HPDE6-E6E7 (cell line): ENCODE data around the gene ZNF664.

Experiments used
- DNase-seq: peaks from one replicate; pipeline ENCODE4 v3.0.0; 2011; ENCODE audit warnings: missing footprints; ENCODE audit errors: extremely low spot score

The ZNF664 gene

GRCh38 chr12:123990511-123990910 lies 17.5 kb downstream of the ZNF664 start:
- no peak for DNase-seq

- DNase-seq = no peak
These were observed 18.4 kb downstream of the ZNF664 start for GRCh38 chr12:123991372-123991951.

DNA sequence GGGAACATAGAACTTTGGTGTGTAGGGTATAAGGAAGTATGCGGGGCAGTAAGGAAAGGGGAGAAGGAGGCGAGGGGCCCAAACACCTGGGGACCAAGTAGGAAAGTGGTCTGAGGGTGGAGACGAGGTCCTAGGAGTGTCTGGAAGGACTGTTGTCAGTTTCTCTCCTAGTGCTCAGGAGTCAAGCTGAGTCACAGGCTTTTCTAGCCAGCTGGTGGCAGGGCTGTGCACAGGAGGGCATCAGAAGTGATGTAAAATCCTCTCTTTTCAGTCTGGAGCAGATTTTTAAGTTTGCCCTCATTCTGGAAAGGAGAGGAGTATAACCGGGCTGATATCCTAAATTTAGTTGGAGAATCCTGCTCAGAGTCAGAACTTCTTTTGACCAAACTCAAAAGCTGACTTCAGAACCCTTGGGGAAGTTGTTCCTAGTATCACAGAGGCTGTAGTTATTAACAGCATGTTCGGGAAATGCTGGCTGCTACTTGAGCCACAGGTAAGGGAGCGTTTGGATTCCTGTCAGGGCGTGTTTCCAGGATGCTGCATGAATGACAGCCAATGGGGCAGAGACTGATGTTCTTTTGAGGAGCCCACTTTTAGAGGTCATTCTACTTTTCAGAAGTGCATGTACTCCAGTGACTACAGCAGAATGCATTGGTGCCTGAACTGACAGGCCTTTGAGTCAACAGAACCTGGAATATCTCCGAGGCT lies 19.3 kb downstream of the ZNF664 start:
- no peak for DNase-seq

- no peak for DNase-seq
These were observed 22.2 kb downstream of the ZNF664 start for GRCh38 chr12:123995023-123995748.

DNA sequence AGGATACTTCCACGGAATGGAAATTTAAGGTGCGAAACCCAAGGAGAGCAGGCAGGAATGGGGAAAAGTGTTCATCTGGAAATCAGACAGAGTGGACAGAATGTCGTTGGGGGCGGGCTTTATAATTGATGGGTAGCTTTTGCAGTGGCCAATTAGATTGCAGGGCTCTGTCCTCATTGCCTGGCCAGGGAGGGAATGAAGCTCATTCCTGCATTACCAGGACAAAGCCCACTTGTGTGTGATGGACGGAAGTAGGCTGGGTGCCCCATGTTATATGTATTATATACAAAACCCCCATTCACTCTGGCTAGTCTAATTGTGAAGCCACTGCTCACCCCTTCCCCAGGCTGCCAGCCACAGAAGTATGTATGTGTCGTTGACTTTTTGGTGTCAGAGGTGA lies 23.6 kb downstream of the ZNF664 start:
- no peak for DNase-seq

GRCh38 chr12:123997033-123997822 lies 24.2 kb downstream of the ZNF664 start:
- DNase-seq = no peak

GRCh38 chr12:123997908-123998307 lies 24.9 kb downstream of the ZNF664 start:
- DNase-seq = no peak

DNA sequence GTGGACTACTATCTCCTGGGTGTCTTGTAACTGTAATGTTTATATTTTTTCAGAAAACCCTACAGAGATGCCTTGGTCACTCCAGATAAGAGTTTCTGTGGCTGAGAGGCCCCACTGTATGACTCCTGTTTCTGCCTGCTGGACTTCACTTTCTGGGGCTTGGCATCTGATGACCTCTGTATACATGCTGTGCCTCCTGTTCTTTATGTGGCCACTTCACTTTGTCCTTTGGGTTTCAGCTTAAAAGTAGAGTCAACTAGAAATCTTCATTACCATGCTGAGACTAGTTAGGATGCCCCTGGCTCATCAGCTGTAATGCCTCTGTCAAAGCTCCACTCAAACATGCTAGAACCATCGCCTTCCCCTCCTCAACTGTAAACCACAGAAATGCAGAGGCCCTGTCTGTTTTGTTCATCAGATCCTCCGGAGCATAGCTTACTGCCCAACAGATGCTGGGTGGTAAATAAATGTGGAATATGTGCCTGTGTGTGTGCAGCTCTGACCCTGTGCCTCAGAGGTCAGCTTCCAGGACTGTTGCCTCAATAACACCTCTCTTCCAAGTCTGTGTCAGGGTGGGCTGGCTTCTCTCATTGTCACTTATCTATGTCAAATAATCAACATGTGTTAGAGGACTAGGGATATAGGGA lies 25.5 kb downstream of the ZNF664 start:
- DNase-seq = no peak

DNA sequence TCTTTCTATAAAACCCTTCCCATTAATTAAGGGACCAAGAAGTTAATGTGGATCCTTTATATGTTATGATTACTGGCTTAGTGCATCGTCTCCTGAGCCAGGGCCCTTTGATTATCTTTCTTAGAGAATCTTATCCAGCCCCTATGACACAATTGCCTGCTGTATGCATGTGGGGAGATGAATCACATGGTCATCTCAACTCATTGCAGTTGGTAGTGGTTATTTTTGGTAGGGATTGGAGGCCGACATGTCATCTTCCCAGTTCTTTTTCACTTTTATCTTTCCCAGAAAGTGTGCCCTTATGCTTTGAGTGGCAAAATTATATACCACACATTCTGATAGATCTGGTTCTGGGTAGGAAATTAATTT lies 26.0 kb downstream of the ZNF664 start:
- no peak for DNase-seq

- DNase-seq = no peak
These were observed 27.1 kb downstream of the ZNF664 start for GRCh38 chr12:124000111-124000510.

DNA sequence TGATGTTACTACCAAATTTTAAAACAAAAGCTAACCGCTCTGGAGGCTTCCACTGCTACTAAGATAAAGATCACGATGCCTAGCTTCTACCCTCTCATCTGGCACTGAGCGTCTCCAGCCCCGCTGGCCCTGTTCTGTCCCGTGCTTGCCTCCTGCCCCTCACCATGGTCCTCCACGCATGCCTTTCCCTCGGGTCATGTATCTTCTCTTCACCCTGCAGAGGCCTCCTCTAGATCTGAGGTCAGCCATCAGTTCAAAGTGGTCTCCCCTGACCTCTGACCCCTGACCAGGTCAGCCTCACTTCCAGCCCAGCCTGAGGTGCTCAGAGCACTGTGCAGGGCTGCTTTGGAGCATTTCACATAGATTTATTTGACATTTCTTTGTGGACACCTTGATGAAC lies 28.3 kb downstream of the ZNF664 start:
- no peak for DNase-seq

DNA sequence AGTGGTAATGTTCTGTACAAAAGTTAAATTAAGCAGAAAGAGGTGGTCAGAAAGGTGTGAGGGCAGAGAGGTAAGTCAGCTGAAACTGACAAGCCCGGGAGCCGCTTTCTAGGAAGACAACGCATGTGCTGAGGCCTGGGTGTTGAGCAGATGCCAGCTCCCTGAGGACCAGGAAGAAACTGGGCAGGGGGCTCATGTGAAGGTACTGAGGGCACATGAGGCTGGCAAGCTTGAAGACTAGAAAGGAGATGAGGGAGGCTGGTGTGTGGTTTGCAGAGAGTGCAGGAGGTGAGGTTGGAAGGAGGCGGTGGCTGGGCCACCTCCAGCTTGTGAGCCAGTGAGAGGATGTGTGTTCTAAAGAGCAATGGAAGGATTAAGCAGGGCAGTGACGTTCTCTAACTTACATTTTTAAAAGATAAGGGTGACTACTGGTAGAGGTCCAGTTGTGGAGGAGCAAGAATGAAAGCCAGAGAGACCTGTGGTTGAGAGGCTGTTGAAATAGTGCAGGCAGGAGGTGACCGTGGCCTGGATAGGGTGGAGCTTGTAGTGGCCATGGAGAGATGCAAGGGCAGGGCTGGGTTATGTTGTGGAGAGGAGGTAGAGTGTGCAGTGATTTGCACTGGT lies 29.1 kb downstream of the ZNF664 start:
- DNase-seq = no peak

DNA sequence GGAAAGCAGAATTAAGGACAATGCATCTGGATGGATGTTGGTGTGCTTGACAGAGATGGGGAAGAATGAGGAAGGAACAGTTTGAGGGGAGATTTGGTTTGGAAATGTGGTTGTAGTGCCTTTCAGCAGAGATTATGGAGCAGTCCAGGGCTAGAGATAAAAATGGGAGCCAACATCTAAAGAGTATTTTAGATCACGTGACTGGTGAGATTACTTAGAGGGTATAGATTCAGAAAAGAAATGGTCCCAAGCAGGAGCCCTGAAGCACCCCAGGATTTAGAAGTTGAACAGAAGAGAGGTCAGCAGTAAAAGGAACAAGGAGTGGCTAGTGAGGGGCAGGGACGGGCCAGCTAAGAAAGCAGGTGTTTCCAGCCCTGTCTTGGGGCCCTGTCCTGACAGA lies 29.6 kb downstream of the ZNF664 start:
- DNase-seq = no peak

GRCh38 chr12:124004233-124004875 lies 31.3 kb downstream of the ZNF664 start:
- DNase-seq = no peak

- no peak for DNase-seq
These were observed 33.2 kb downstream of the ZNF664 start for GRCh38 chr12:124006085-124006845.

- DNase-seq = no peak
These were observed 34.1 kb downstream of the ZNF664 start for GRCh38 chr12:124006846-124007713.

GRCh38 chr12:124007826-124008570 lies 35.0 kb downstream of the ZNF664 start:
- DNase-seq = no peak

- no peak for DNase-seq
These were observed 35.6 kb downstream of the ZNF664 start for GRCh38 chr12:124008595-124008994.
